Tibial artery (tissue), 4 donors: ENCODE results near the gene NSUN5.
"Not testable (repeated sequence)": the region's sequence is repeated elsewhere in the genome, so short reads cannot be mapped to it uniquely, and the experiment has no call there.

Experiments
- DNase-seq, 2 donors: peaks; one replicate each; pipeline ENCODE4 v3.0.0-alpha.2; 2019
- H3K27ac ChIP-seq, 2 donors: fragments of 200-600 bp; sonication (generic) in 1 of 2; 1 replicate in 1 of 2; 2 replicates in 1 of 2; pipeline ENCODE4 v1.5.1; 2018 to 2019; ENCODE audit warnings: mild to moderate bottlenecking in 1 of 2
- H3K27me3 ChIP-seq, 2 donors: fragments of 200-600 bp; sonication (generic) in 1 of 2; one replicate each; pipeline versions ENCODE4 v1.5.1 to v1.6.0; 2016 to 2019
- H3K36me3 ChIP-seq, 3 donors: fragments of 200-600 bp; sonication (generic) in 2 of 3; one replicate each; pipeline ENCODE4 v1.5.1; 2016 to 2019; ENCODE audit warnings: mild to moderate bottlenecking in 2 of 3
- H3K4me1 ChIP-seq, 4 donors: fragments of 200-600 bp; sonication (generic) in 2 of 4; 1 replicate in 3 of 4; 2 replicates in 1 of 4; pipeline ENCODE4 v1.5.1; 2016 to 2019
- H3K4me3 ChIP-seq, 2 donors: fragments of 200-600 bp; sonication (generic) in 1 of 2; 1 replicate in 1 of 2; 2 replicates in 1 of 2; pipeline ENCODE4 v1.5.1; 2018 to 2019; ENCODE audit warnings: mild to moderate bottlenecking in 2 of 2
- H3K9me3 ChIP-seq, 3 donors: fragments of 200-600 bp; sonication (generic) in 1 of 3; one replicate each; pipeline ENCODE4 v1.5.1; 2016 to 2019
- intact Hi-C: fragments of 100-400 bp; cut with DNase I; formaldehyde crosslinking; loops from one replicate; pipeline ENCODE4 v1.15.0; 2023; ENCODE audit warnings: low total_unique reads
- TF ChIP-seq, protein P1 (sequence below), 2 experiments: fragments of 200-600 bp in 1 of 2; fragments of 450-650 bp in 1 of 2; IDR thresholded peaks; one replicate each; pipeline ENCODE4 v1.5.1; 2017 to 2019; ENCODE audit warnings: antibody characterized with exemption in 2 of 2, mild to moderate bottlenecking in 1 of 2, moderate library complexity in 1 of 2

NSUN5 gene

GRCh38 chr7:73324081-73324845, 15.6 kb upstream of the NSUN5 start:
- TF ChIP-seq, protein P1, sequence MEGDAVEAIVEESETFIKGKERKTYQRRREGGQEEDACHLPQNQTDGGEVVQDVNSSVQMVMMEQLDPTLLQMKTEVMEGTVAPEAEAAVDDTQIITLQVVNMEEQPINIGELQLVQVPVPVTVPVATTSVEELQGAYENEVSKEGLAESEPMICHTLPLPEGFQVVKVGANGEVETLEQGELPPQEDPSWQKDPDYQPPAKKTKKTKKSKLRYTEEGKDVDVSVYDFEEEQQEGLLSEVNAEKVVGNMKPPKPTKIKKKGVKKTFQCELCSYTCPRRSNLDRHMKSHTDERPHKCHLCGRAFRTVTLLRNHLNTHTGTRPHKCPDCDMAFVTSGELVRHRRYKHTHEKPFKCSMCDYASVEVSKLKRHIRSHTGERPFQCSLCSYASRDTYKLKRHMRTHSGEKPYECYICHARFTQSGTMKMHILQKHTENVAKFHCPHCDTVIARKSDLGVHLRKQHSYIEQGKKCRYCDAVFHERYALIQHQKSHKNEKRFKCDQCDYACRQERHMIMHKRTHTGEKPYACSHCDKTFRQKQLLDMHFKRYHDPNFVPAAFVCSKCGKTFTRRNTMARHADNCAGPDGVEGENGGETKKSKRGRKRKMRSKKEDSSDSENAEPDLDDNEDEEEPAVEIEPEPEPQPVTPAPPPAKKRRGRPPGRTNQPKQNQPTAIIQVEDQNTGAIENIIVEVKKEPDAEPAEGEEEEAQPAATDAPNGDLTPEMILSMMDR (IDR thresholded peaks at IDR 0.05), result peak; percentile 13 to 15
- peaks cover 0 to 10% of the 10 kb centered on the region in 2 donors for H3K27me3 ChIP-seq
- H3K27ac ChIP-seq, H3K4me1 ChIP-seq, H3K9me3 ChIP-seq, intact Hi-C loops, H3K4me3 ChIP-seq, H3K36me3 ChIP-seq: not testable (repeated sequence)
- peak in 1 of 2 donors; percentile 48 for DNase-seq

GRCh38 chr7:73323434-73324080, 14.9 kb upstream of the NSUN5 start:
- H3K4me1 ChIP-seq, intact Hi-C loops, H3K27ac ChIP-seq, H3K4me3 ChIP-seq, H3K9me3 ChIP-seq, DNase-seq, H3K36me3 ChIP-seq: not testable (repeated sequence)
- H3K27me3 ChIP-seq, result peaks cover 0 to 10% of the 10 kb centered on the region in 2 donors

DNA sequence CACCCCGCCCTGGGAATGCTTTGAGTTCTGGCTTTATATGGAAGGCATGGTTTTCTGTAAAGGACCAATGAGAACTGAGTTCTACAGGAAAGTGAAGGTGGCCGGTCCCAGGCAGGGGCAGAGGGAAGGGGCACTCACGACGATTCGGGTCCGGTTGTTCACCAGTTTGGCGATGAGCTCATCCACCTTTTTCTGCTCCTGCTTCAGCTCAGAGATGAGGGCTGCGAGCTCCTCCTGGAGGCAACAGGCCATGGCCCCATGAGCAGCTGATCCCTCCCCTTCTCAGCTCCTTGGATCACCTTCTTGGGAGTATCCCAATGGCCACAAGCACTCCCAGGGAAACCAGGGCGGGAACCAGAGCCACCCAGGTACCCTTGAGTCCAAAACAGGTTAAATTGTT, 11.4 kb upstream of the NSUN5 start:
- intact Hi-C loops, H3K4me3 ChIP-seq, DNase-seq, H3K4me1 ChIP-seq, H3K27ac ChIP-seq, H3K9me3 ChIP-seq, H3K36me3 ChIP-seq: not testable (repeated sequence)
- H3K27me3 ChIP-seq, result peaks cover 0 to 10% of the 10 kb centered on the region in 2 donors

GRCh38 chr7:73319541-73319940, 10.9 kb upstream of the NSUN5 start:
- peaks cover 0 to 10% of the 10 kb centered on the region in 2 donors for H3K27me3 ChIP-seq
- H3K27ac ChIP-seq, H3K36me3 ChIP-seq, H3K4me1 ChIP-seq, H3K4me3 ChIP-seq, intact Hi-C loops, DNase-seq, H3K9me3 ChIP-seq: not testable (repeated sequence)

- H3K27ac ChIP-seq, H3K9me3 ChIP-seq, H3K4me1 ChIP-seq, DNase-seq, H3K36me3 ChIP-seq, intact Hi-C loops, H3K4me3 ChIP-seq, H3K27me3 ChIP-seq: not testable (repeated sequence)
These were observed 10.1 kb upstream of the NSUN5 start for GRCh38 chr7:73318656-73319204.

DNA sequence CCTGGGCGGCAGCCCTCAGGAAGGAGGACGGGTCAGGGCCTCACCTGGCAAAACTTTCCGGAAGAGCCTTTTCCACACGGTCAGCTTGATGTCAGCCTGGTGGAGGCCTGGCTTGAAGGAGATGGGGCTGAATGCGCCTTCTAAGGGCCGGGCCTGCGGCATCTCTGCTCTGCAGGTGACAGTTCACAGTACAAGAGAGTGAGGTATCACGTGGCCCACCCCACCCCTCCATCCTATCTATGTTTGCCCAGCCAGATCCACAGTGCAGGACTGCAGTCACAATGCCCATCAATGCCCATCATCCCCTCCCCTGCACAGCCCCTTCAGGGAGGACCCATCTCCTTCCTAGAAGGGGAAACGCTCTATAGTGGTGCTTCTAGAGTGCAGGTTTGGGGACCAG, 7.9 kb upstream of the NSUN5 start:
- DNase-seq, result no peak
- H3K4me1 ChIP-seq, result no peaks in the 10 kb centered on the region
- H3K27ac ChIP-seq, result no peak overlapping the region
- TF ChIP-seq, protein P1 (IDR thresholded peaks at IDR 0.05), result no peak
- no peaks in the 10 kb centered on the region for H3K9me3 ChIP-seq
- peaks cover 0 to 7% of the 10 kb centered on the region in 2 donors for H3K27me3 ChIP-seq
- H3K36me3 ChIP-seq, result no peaks in the 10 kb centered on the region
- intact Hi-C loops, result no loop called here
- no peak overlapping the region for H3K4me3 ChIP-seq

DNA sequence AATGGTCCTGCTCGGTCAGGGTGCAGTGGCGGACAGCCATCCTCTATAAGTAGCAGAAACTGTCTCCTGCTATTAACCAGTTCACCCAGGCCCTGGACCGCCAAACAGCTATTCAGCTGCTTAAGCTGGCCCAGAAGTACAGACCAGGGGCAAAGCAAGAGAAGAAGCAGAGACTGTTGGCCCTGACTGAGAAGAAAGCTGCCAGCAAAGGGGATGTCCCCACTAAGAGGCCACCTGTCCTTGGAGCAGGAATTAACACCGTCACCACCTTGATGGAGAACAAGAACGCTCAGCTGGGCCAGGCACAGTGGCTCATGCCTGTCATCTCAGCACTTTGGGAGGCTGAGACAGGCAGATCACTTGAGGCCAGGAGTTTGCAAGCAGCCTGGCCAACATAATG, 5.6 kb upstream of the NSUN5 start:
- Histone ChIP-seq H3K4me3 (no peak overlapping the region), H3K27ac (no peak overlapping the region), H3K27me3 (no peaks in the 10 kb centered on the region), H3K4me1 (peaks cover 0 to 2% (median under 1%) of the 10 kb centered on the region in 4 donors), H3K36me3 (no peaks in the 10 kb centered on the region), H3K9me3 (no peaks in the 10 kb centered on the region)
- no peak for DNase-seq
- TF ChIP-seq, protein P1 (IDR thresholded peaks at IDR 0.05), result no peak
- intact Hi-C loops, result no loop called here
